CD4-positive, alpha-beta T cell treated with Interleukin-15 for 1 hour (primary cell): Measurements from ENCODE around the gene PLEKHA7.
"Not testable (repeated sequence)": the region's sequence is repeated elsewhere in the genome, so short reads cannot be mapped to it uniquely, and the experiment has no call there.

Source experiments
- DNase-seq: peaks from one replicate; pipeline ENCODE4 v3.0.0-alpha.2; 2020

Gene PLEKHA7

GRCh38 chr11:16935518-16936302 is 78.5 kb downstream of the PLEKHA7 start:
- no peak for DNase-seq

GRCh38 chr11:16933756-16934603 is 80.2 kb downstream of the PLEKHA7 start:
- DNase-seq = no peak

GRCh38 chr11:16933291-16933690 is 80.9 kb downstream of the PLEKHA7 start:
- DNase-seq = no peak

DNA sequence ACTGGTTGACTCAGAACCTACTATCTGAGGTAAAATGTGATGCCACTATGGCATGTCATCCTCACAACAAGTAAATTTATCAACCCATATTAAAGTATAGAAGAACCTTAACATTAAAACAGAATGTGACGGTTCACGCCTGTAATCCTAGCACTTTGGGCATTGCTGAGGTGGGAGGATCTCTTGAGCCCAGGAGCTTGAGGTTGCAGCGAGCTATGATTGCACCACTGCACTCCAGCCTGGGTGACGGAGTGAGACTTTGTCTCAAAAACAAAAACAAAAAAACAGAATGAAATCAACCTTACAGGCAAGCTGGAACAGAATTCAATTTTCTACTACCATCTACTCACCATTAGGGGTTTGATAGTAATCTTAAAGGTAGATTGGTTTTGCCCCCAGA is 86.2 kb downstream of the PLEKHA7 start:
- no peak for DNase-seq

DNA sequence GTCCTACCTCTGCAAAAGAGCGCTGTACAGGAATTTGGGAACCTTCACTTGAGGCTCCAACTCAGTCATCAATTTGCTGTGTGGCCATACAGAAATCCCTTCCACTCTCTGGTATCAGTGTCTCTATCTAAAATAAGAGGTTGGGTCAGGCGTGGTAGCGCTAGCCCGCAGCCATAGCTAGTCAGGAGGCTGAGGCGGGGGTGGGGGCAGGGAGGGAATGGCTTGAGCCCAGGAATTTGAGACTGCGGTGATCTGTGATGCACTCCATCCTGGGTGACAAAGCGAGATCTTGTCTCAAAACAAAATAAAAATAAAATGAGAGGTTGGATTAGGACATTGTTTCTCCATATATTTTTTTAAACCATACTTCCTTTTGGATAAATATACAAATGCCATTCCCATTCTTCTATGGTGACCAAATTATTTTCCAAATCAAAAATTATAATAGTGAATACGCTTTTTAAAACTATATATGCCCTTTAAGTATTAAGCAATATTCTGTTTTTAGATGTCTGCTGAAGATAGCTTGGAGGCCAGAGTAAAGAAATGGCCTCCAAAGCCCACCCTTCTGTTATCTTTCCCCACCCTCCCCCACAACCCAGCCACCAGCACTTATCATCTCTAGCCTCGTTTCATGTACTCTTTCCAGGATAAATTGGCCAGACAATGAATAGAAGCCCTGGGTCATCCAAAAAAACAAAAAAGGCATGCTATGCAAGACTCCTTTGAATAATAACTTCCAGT is 87.2 kb downstream of the PLEKHA7 start:
- DNase-seq = no peak

GRCh38 chr11:16925561-16926065 is 88.6 kb downstream of the PLEKHA7 start:
- DNase-seq = no peak

DNA sequence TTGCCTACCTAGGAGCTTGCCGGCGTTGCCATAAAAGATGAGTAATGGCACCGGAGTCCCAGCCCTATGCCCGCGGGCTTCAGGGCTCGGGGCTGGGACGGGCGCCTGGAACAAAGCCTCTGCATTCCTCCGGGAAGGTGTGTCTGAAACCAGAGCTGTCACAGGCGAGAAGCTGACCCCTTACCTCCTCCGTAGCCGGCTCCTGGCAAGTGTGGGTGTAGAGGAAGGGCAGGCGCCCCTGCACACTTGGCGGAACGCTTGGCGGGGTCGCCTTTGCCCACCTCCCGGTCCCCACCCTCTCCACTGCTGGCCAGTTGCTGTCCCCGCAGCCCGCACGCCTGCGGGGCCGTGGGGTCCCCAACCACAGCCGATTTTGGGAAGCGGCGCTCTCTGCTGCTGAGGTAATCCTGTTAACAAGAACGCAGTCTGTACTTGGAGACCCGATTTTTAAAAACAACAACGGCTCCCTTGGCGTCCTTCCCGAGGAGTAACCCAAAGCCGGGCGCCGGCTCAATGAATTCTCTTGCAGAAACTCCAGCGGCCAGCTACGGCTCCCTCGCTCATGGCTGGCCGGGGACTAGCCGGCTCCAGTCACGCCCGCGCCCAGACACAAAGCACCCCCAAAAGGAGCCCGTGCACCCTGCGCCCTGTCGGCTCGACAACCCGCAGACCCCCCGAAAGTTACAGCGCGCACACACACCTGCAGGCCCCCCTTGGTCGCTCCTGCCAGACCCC is 89.2 kb downstream of the PLEKHA7 start:
- DNase-seq = no peak

DNA sequence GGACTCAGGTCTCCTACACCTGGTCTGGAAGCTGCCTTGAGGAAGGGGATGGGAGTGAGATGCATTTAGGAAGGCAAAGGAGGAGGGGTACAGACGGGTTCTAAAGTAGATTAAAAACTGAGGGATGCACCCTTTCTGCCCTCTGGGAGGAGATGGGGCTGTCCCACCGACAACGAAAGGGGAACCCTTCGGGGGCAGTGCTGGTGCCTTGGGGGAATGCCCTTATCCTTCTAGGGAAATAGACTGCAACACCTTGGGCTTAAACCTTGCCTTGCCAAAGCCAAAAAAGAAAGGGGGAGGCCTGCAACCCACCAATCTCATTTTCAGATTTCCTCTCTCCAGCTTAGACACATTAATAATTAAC is 89.8 kb downstream of the PLEKHA7 start:
- DNase-seq = no peak

DNA sequence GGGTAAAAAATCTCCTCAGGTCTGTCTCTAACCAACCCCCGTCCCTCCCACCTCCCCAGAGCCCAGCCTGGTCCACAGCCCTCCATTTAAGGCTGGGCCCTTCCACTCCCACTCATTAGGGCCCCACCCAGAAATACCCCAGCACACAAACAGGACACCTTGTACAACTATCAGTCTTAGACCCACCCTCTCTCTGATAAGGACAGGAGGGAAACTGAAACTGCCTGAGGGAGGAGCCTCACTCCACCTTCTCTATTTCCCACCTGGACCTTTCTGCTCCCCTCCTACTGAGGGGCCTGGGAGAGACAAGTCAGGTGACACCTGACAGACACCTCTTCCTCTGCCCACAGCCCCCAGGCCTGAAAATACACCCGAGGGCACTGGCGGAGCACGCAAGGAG is 90.2 kb downstream of the PLEKHA7 start:
- no peak for DNase-seq

DNA sequence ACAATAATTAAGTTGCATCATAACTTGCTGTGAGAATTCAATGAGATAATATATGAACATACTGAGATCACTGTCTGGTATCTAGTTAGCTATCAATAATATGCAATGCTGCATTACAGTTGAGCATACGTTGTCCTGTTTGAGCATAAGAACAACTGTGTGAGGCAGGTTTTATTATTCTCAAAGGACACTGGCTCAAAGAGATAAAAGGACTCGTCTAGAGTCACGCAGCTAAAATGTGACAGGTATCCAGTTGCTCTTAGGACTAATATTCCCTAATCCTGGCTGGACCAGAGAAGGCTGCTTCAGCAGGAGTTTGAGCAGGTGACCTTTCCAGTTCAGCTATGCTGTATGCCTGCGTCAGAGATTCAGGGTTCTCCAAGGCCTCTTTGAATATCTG is 92.5 kb downstream of the PLEKHA7 start:
- DNase-seq = no peak

- DNase-seq = no peak
These were observed 93.2 kb downstream of the PLEKHA7 start for GRCh38 chr11:16921019-16921418.

DNA sequence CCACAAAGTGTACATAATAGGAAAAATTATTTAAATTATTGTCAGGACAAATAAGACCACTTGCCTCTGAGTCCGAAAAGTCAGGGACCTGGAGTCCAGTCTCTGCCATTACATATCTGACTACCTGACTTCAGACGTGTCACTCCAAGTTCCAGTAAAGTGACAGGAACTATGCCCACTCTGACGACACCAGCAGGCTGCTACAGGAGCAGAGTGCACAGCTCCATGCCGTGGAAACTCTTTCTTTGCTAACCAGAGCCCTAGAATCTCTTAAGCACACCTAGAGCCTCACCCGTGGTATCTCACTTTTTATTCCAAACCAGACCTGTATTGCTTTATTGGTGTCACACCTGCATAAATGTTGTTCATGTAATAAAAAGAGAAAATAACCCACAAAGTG is 93.7 kb downstream of the PLEKHA7 start:
- no peak for DNase-seq

DNA sequence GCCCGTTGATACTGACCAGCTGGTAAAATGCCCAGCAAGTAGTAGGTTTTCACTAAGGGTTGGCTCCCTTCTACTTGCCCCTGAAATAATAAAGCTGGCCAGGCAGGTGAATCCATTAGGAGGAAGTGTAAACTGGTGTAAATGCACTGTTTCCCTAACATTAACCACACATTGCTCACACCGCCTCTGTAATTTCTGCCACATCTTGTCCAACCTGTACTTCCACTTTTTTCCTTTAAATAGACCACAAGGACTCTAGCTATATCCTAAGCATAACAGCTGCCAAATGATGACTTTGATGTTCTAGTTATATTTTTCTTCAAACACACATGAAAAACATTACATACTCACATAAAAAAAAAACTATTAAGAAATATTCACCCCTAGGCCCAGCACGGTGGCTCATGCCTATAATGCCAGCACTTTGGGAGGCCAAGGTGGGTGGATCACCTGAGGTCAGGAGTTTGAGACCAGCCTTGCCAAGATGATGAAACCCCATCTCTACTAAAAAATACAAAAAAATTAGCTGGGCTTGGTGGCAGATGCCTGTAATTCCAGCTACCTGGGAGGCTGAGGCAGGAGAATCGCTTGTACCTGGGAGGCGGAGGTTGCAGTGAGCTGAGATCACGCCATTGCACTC is 95.6 kb downstream of the PLEKHA7 start:
- DNase-seq = not testable (repeated sequence)

- no peak for DNase-seq
These were observed 96.3 kb downstream of the PLEKHA7 start for GRCh38 chr11:16917941-16918340.

DNA sequence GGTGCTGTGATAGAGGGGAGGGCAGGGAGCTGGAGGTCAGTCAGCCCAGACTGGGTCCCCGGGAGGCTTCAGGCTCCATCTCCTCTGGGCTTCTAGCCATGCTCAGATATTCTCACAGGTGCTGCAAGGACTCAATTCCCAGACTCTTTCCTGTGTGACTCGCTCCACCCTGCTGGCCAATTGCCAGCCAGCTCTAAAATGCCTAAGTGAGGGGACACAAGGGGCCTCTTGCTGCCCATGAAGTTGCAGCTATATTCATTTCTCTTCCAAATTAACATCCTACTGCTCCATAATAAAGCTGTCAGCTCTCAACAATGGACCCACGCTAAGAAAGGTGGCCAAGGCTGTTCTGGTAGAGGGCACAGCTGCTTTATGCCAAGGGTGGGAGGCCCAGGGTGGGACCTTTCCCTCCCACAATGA is 101.5 kb downstream of the PLEKHA7 start:
- DNase-seq = no peak

DNA sequence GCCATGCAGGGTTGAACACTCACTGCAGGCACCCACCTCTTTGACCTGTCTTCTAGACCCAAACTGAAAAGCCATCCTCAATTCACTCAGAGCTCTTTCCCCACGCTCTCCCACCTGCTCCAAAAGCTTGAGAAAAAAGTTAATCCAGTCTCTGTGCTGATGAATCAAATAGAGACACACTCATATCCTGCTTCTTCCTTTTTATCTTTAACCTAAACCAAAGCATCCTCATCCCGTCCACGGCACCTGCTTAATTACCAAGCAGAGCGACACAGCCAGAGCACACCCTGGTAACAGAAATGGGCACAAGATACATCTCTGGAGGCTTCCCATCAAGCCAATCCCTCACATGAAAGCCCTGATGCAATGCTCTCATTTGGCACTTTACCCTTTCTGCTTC is 102.6 kb downstream of the PLEKHA7 start:
- DNase-seq = no peak

DNA sequence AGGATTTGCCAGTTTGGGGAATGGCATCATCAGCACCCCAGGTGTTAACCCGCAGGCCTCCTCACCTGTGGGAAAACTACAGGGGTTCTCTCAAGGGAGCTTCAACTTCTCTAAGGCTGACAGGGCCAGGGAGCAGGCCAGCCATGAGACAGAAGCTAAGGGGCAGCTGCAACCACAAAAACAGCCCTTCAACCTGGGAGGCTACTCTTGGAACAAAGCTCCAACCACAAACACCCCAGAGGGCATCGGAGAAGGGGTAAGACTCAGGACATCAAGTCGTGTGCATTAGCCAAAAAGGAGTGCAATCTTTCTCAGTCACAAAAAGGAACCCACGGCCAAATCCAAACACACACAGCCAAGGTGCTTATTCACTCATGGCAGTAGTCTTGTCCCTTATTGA is 103.0 kb downstream of the PLEKHA7 start:
- DNase-seq = no peak

DNA sequence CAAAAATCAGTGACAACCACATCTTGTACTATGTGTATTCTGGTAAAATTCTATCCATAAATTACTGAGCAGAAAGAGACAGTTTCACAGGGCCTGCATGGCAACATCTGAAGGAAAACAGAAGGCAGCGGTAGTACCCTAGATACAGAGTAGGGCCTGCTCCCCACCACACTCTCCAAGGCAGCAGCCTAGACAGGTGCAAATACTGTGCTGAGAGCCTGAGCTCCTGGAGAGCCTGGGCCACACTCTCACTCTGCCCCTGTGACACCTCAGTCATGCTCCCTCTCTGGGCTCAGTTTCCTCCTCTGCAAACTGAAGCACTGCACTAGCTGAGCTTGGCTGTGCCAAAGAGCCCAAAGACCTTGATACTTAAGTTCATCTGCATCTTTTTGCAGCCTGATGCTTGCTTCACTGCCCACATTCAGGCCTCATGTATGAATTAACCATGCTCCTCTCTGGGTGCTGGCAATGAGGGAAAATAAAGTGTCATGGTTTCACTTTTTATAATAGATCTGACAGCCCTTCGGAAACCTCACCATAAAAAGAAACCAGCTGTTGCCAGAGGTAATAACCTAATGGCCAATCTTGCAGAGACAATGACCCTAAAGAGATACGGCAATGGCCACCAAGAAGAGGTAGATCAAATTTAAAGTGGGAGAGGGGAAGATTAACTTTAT is 104.7 kb downstream of the PLEKHA7 start:
- DNase-seq = no peak

DNA sequence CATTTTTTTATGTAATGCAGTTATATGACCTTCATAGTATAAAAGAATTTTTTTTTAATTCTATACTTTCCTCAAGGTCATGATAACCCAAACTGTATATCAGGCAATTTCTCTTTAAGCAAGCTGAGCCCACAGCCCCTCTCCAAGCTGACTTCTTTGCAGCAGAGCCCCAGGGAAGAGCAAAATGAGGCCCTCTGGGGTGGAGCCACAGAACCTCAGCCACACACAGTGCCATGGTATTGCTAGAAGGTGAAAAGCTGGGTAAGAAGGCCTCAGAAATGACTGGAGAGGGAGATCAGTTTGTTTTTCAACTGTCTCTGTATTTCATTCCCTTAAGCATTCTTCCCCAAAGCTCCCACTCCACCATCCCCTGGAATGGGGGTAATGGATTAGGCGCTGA is 108.8 kb downstream of the PLEKHA7 start:
- DNase-seq = no peak

DNA sequence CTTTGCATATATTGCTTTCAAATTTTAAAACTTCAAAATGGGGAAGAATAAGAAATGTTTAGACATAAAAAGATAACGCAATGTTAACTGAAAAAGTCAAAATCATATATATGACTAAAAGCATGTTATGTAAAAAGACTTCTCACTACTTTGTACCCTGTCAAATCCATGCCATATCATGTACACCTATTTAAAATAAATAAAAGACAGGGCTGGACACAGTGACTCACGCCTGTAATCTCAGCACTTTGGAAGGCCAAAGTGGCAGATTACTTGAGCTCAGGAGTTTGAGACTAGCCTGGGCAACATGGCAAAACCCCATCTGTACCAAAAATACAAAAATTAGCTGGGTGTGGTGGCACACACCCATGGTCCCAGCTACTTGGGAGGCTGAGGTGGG is 109.5 kb downstream of the PLEKHA7 start:
- not testable (repeated sequence) for DNase-seq

DNA sequence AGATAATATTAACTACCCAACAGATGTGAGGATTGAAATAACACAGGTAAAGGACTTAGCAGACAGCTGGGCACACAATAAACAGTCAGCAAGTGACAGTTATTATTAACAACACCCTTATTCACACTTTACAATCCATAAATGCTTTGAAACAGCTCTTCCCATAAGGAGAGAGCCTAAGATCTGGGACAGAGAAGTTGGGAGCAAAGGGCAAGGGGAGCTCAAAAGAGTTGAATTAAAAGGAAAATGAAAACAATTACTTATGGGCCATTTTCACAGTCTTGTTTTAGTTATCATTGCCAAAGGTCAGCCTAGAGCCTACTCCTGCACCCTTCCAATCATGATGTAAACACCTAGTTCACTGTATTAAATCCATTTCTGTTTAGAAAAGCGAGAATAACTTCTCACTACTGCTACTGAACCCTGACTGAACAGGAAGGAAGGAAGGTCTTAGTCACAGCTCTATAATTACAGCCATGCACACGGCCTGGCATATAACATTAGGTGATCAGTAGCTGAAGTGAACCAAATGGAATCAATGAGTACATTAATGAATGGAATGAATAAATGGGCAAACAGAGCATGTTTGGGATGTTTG is 111.3 kb downstream of the PLEKHA7 start:
- DNase-seq = no peak
